Measurements from ENCODE around the gene PLEKHM2.
"Not testable (repeated sequence)": the region's sequence is repeated elsewhere in the genome, so short reads cannot be mapped to it uniquely, and the experiment has no call there.

The PLEKHM2 gene

DNA sequence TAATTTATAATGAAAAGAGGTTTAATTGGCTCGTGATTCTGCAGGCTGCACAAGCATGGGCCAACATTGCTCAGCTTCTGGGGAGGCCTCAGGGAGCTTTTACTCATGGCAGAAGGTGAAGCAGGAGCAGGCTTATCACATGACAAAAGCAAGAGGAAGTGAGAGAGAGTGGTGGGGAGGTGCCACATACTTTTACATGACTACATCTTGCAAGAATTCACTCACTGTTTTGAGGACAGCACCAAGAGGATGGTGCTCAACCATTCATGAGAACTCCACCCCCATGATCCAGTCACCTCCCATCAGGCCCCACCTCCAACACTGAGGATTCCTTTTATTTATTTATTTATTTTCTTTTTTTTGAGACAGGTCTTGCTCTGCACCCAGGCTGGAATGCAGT, 5.5 kb upstream of the PLEKHM2 start:
- no peak for DNase-seq

DNA sequence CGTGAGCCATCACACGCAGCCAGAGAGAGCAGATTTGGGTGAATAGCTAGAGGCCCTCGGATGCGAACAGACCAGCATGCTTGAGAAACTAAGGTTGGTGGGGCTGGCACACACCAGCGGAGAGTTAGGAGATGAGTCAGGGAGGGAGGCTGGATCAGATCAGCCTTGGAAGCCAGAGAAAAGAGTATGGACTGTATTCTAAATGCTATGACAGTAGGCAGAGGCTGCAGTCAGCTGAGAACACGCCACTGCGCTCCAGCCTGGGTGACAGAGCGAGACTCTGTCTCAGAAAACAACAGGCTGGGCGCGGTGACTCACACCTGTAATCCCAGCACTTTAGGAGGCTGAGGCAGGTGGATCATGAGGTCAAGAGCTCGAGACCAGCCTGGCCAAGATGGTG, 4.0 kb upstream of the PLEKHM2 start:
- DNase-seq = no peak

DNA sequence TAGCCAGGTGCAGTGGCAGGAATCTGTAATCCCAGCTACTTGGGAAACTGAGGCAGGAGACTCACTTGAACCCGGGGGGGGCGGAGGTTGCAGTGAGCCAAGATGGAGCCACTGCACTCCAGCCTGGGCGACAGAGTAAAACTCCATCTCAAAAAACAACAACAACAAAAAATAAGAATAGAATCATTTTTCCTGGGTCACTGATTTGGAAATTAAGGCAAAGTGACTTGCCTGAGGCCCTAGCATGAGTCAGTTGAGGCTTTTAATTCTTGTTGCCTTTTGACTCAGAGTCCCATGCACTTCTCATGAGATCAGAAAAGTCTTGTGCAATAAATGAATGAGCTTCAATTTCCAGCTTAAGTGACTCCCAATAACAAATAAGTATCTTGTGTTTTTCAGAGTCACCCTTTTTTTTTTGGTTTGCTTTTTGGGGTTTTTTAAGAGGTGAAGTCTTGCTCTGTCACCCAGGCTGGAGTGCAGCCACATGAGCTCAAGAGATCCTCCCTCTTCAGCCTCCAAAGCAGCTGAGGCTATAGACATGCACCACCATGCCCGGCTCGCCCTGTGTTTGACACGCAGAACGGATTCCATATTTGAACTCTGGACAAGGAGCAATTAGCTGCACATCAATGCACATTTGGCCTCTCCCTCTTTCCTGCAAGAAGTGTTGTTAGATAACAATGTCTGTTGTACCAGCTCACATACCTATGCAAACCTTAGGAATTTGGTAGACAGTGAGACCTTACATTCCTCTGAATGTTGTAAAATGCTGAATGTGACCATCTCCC, 3.4 kb upstream of the PLEKHM2 start:
- DNase-seq = no peak

DNA sequence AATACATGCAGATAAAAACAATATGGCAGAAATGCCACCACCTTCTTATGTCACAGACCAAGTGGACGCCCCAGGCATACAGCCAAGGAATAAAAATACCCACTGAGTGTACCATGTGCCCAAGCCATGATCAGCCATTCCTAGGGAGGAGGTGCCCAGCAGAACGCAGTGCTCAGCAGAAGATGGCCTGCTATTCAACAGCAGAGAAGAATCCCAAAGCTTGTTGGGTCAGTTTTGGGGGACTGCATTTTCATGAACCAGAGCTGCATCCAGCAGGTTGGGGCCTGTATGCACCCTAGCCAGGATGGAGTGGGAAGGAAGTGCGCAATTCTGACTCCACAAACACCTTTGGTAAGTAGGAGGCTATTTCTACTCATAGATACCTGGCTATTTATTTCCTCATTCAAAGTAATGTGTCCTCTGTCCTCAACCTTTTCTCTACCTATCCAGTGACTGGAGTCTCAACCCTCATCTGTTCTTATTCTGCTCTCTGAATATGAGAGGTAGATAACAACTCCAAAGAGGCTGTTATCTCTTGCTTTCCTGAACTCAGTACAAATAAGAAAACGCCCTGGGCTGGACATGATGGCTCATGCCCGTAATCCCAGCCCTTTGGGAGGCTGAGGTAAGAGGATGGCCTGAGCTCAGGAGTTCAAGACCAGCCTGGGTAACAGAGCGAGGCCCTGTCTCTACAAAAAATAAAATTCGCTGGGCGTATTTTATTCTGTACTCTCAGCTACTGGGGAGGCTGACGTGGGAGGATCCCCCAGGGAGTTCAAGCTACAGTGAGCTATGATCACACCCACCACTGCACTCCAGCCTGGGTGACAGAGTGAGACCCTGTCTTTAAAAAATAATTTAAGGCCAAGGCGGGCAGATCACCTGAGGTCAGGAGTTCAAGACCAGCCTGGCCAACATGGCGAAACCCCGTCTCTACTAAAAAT, 2.5 kb upstream of the PLEKHM2 start:
- no peak for DNase-seq

DNA sequence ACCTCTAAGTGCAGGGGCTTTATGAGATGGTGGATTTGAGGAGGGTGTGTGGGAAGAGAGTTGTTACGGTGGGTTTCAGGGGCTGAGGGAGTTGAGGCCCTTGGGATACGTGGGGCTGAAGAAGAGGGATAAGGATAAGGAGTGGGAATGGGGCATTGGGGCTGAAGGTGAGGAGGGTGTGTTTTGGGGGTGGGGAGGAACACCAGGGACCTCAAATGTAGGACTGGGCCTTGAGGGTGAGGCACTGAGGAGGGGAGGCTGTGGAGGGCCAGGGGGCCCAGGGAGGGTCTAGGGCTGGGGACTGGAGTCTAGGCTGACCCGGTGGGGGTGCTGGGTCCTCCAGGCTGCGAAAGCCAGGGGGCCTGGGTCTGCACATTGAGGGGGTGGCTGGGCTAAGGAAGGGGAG, 1.2 kb upstream of the PLEKHM2 start:
- no peak for DNase-seq

DNA sequence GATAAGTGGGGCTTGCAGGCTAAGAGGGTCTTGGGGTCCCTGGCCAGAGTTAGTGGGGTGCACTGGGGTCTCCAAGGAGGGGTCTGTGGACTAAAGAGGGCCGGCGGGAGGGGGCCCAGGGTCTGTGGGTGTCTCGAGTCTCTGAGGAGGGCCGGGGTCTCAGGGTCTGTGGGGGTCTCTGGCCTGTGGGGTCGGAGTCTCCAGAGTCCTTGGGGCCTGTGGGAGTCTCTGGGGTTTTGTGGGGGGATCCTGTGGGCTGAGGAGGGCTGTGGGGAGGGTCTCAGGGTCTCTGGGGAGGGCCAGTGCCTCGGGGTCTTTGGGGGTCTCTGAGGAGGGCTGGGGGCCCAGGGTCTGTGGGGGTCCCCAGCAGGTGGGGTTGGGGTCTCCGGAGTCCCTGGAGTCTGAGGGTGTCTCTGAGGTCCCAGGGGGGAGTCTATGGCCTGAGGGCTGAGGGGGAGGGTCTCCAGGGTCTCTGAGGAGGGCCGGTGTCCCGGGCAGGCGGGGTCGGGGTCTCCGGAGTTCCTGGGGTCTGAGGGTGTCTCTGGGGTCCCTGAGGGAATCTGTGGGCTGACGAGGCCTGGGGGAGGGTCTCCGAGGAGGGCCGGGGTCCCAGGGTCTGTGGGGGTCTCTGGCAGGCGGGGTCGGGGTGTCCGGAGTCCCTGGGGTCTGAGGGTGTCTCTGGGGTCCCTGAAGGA, 628 bp upstream of the PLEKHM2 start:
- no peak for DNase-seq

DNA sequence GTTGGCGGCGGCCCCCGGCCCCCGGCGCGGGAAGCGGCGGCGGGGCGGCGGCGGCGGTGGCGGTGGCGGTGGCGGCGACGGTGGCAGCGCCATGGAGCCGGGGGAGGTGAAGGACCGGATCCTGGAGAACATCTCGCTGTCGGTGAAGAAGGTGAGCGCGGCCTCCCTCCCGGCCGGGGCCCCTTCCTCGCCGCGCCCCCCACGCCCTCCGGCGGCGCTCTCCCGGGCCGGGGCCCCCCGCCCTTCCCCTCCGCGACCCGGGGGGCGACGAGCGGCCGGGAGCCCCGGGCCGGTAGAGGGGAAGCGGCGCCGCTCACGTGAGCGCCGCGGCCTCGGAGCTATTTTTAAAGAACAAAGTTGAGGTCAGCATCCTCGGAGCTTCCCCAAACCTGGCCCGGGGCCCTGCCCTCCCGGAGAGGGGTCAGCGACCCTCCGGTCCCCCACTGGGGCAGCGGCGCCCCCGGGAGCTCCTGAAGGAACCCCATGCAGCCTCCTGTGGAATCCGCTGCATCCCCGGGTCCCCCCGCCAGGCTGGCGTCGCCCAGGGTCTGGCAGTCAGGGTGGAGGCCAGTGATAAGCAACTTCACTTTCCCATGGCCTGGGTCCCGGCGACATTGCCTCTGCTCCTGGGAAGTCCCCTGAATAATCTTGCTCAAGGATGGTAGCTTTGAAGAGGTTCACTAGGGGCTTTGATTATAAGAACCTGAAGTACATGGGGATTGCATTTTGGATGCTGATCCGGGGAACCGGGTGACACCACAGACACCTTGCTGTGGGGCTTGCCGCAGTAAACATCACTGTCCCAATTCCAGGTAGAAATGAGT, 560 bp downstream of the PLEKHM2 start:
- no peak for DNase-seq

DNA sequence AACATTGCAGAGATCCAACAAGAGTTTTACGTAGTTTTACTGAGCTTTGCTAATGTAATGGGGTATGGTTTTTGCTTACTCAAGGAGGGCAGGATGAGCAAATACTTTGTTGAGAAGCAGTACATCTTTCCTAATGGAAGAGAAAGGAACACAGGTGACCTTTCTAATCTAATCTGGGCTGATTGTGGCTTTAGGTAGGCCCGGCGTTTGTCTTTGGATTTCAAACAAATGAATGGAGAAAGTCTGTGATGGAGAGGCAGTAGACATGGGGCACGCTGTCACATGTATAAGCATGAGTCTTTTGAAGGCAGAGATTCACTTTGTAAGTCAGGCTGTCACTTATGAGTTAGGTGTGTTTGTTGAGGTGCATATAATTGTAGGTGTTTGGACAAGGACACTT, 1.7 kb downstream of the PLEKHM2 start:
- DNase-seq = no peak

DNA sequence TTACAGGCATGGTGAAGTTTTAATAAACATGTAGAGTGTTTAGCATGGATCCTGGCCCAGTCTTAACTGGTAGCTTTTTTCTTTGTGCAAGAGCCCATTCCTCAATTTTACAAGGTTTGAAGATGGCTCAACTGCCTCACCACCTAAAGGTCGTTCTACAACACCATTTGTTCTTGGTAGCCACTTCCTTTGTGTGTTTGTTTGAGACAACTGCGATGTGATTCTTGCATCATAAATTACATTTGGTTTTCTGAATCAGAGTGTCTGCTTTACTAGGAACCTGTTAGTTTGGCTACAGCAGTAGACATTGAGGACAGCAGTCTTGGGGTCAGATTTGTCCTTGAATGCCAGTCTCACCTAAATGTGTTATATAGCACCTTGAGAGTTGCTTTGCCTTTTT, 3.3 kb downstream of the PLEKHM2 start:
- no peak for DNase-seq

DNA sequence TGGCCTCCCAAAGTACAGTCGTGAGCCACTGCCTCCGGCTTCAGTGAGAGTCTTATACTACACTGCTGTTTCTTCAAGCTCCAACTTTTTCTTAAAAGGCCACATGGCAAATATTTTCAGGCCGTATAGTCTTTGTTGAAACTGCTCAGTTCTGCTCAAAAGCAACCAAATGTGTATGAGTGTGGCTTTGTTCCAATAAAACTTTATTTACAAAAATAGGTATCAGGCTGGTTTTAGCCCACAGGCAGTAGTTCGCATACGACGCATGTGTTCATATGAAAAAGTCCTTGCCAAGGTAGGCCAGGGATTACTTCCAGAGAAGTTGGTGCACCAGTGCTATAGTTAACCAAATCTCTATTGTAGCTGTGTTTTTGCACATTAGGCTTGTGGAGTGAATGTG, 6.2 kb downstream of the PLEKHM2 start:
- DNase-seq = no peak

DNA sequence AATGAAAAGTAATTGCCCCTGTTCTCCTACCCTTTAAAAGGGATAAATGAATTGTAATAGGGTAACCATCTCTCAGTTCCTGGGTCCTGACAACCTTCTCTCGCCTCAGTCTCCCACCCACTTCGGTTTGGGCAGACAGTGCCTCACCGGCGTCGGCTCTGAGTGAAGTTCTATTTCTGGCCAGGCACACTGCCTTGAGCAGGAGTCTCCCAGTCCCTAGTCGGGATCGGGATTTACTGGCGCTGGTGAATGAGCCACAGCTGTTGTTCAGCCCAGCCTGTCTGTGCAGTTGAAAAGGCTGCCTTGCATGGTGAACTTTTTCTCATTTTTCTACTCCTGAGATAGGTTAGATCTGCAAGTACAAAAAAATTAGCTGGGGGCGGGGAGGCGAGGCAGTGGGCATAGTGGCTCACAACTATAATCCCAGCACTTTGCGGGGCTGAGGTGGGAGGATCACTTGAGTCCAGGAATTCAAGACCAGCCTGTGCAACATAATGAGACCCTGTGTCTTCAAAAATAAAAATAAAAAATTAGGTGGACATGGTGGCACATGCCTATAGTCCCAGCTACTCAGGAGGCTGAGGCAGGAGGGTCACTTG, 7.4 kb downstream of the PLEKHM2 start:
- DNase-seq = no peak

DNA sequence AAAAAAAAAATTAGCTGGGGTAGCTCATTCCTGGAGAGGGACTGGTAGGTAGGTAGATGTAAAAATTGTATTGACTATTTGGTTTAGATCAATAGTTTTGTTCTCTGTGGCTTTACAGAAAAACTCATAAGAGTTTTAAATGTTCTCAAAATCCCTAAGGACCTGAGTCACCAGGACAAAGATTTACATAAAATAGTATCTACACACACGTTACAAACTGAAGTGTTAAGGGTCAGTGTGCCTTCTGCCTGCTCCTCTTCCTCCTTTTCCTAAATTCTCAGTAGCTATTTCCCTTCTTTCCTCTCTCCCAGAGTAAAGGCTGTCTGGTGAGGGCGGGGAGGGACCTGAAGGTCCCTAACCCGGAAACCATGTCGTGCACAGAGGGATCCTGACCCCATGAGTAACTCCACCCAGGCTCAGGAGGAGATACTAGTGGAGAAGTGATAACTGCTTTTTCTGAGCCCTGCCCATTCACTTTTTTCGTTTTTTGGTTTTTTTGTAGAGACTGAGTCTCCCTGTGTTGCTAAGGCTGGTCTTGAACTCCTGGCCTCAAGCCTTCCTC, 8.1 kb downstream of the PLEKHM2 start:
- no peak for DNase-seq

DNA sequence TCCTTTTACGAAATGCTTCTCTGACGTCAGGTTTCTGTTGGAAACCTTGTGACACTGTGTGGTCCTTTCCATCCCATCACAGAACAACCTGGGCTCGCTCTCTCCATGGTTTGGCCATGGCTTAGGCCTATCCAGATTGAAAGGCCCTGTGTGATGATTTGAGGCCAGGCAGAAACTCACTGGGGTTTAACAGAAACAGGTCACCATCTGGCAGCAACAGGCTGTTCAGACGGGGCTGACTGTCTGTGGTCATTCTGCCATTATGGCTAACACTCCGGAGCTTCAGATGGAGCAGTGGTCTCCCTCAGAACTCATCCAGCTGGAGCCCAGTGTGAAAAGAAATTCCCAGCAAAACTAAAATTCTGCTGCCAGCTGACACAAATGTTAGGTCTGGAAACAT, 9.3 kb downstream of the PLEKHM2 start:
- DNase-seq = no peak

DNA sequence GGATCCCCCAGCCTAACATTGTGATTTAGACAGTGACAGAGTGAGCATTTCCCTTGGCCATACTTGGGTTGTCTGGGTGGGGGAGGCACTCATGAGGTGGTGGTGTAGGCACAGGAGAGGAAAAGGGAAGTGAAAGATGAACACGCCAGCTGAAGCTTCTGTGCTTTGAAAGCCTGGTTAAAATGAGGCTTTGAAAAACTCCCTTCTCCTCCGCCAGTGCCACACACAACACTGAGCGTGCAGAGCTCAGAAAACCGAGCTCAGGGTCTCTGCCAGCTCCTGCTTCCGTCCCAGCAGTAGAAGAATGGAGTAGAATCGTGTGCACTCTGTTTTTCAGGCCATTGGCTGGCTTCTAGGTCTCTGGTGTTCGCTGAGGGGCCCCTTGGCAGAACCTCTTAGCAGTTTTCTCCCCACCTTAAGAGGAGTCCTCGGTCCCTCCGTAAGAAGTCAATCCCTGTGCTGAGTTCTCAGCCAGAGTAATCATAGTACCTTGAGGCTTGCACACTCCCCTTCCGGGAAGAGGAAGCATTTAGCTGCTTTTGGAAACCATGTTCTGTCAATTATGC, 12.9 kb downstream of the PLEKHM2 start:
- DNase-seq = no peak

DNA sequence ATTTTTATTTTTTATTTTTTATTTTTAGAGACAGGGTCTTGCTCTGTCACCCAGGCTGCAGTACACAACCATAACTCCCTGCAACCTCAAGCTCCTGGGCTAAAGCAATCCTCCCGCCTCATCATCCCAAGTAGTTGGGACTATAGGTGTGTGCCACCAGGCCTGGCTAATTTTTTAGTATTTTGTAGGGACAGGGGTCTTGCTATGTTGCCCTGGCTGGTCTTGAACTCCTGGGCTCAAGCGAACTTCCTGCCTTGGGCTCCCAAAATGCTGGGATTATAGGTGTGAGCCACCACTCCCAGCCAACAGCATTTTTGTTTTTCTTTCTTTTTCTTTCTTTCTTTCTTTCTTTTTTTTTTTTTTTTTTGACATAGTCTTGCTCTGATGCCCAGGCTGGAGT, 14.1 kb downstream of the PLEKHM2 start:
- no peak for DNase-seq

DNA sequence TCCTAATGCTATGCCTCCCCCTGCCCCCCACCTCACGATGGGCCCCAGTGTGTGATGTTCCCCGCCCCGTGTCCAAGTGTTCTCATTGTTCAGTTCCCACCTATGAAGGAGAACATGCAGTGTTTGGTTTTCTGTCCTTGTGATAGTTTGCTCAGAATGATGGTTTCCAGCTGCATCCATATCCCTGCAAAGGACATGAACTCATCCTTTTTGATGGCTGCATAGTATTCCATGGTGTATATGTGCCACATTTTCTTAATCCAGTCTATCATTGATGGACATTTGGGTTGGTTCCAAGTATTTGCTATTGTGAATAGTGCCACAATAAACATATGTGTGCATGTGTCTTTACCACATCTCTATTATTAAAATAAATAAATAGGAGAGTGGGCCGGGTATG, 15.2 kb downstream of the PLEKHM2 start:
- DNase-seq = not testable (repeated sequence)

DNA sequence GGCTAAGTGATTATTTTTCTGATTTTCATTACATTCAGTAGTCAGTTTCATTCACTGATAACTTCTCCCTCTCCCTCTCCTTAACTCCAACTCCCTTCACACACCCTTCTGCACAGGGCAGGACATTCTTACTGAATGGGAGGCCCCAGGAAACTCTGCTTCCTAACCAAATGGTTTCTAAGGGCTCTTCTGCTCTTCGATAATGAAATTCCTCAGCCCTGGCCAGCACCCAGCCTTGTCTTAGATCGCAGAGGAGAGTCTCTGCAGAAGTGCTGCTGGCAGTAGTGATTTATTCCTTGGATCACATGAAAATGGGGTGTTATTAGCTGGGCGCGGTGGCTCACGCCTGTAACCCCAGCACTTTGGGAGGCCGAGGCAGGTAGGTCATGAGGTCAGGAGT, 16.4 kb downstream of the PLEKHM2 start:
- no peak for DNase-seq

DNA sequence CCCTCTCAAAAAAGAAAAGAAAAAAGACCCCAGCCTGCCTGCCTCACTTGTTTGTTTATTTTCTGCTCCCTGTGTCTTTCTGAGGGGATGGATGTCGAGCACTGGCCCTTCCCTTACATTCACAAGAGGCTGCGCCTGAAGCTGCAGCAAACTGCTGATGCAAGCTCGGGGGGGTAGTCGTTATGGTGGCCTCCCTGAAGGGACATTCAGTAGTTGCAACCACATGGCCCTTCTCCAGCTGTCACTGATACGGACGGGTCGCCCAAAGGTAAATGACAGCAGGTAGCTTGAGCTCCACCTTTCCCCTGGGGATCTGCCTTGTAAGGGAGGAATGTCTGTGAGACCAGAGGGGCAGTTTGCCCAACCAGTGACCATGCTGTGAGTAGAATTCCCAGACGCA, 17.7 kb downstream of the PLEKHM2 start:
- no peak for DNase-seq

DNA sequence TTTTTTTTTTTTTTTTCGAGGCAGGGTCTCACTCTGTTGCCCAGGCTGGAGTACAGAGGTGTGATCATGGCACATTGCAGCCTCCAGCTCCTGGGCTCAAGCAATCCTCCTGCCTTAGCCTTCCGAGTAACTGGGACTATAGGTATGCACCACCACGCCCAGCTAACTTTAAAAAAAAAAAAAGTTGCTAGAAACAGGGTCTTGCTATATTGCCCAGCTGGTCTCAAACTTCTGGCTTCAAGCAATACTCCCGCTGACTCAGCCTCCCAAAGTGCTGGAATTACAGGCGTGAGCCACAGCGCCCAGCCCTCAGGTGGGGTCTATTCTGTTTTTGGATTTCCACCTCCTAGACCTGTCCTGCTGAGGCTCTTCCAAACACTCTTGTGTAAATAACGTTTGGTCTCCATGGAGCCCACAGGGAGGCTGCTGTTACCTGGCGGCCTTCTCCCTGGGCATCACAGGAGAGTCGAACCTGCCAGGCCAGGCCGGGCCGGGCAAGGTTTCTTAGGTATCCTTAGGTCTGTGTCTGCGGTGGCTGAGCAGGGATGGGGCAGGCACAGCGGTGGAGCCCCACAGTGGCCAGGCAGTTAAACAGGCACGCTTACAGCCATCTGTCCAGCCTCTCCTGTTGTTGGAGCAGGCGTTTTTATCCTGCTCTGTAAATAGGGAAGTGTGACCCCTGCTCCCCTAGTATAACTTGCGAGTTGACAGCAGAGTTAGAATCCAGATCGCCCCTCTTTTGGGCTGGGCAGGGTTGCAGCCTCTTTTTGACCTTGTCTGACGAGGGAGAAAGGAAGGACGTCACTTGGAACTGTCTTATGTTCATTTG, 18.8 kb downstream of the PLEKHM2 start:
- no peak for DNase-seq

DNA sequence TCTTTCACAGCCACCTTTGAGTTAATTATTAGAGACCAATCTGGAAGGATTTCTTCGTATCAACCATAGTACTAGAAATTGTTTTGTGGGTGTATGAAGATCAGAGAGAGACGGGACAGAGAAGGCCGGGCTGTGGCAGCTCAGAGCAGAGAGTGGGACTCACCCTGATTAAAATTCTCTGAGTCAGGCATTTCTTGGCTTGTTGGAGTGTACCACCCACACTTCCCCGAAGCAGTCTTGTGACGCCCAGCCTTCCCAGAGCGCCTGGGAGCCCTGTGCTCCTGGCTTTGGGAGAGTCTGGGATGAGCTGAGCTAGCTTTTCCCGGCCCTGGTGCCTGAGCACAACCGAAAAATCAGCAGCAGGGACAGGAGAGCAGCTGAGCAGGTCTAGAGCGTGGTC, 19.4 kb downstream of the PLEKHM2 start:
- no peak for DNase-seq

Measured in NCI-H2029 treated with DMSO at 0.1 percent for 48 hours (cell line).